SK-N-SH treated with all-trans-retinoic acid at 6 μM for 48 hours (cell line): Measurements from ENCODE around the gene ZFHX3.

Experiments
- ISL1 ChIP-seq: fragments of 250-450 bp; sonication (Bioruptor Pico); IDR thresholded peaks from 2 replicates; pipeline ENCODE4 v2.1.2; 2022; ENCODE audit warnings: mild to moderate bottlenecking, moderate library complexity
- PATZ1 ChIP-seq: fragments of 250-450 bp; sonication (Bioruptor Pico); IDR thresholded peaks from 2 replicates; pipeline ENCODE4 v1.8.0; 2020; ENCODE audit warnings: mild to moderate bottlenecking, moderate library complexity, borderline replicate concordance
- PPARA ChIP-seq: fragments of 250-450 bp; sonication (Bioruptor Pico); IDR thresholded peaks from 2 replicates; pipeline ENCODE4 v1.5.0; 2020; ENCODE audit warnings: mild to moderate bottlenecking, borderline replicate concordance
- TSHZ2 ChIP-seq: fragments of 250-450 bp; sonication (Bioruptor Pico); IDR thresholded peaks from 2 replicates; pipeline ENCODE4 v1.5.0; 2020; ENCODE audit warnings: mild to moderate bottlenecking, moderate library complexity

GRCh38 chr16:73033271-73033998 lies 14.5 kb downstream of the ZFHX3 start:
- TF ChIP-seq PATZ1 (CRISPR knock-in tag) (no peak), ISL1 (CRISPR knock-in tag) (no peak), PPARA (CRISPR knock-in tag) (no peak), TSHZ2 (CRISPR knock-in tag) (no peak)
